IMR-90 (cell line): Measurements from ENCODE around the gene IL23R. TPM values are rescaled to one million over a fixed set of nuclear protein-coding genes. Genes with fewer than 3 reads are reported as not detected.
"Not testable (repeated sequence)": the region's sequence is repeated elsewhere in the genome, so short reads cannot be mapped to it uniquely, and the experiment has no call there.

ENCODE experiments used
- ATAC-seq: fragments of 200-7000 bp; cut with Tn5 transposase; 2 replicates; pipeline ENCODE4 v1.9.1; 2020; ENCODE audit warnings: low read depth, mild to moderate bottlenecking, moderate library complexity
- BruUV-seq: library from RNA; stranded (reverse); fragments of 400-500 nt; replicated peaks from 2 replicates; lab custom pipeline; 2021; lab: Mats Ljungman, UMichigan
- CTCF ChIA-PET: fragments of 300-600 bp; formaldehyde crosslinking; extraction: SDS; loops from one replicate; lab custom pipeline; 2021; ENCODE audit warnings: antibody characterized with exemption; lab: Yijun Ruan, JAX
- POLR2A ChIA-PET: fragments of 300-600 bp; sonication (Branson Sonifier 250); formaldehyde crosslinking; loops from one replicate; lab custom pipeline; 2022; ENCODE audit warnings: antibody characterized with exemption; ENCODE audit not compliant: unreplicated experiment; lab: Charles Lee
- DNase-seq: peaks from one replicate; pipeline ENCODE4 v3.0.0; 2013
- H2AFZ ChIP-seq: replicated peaks from 2 replicates; pipeline ENCODE3; 2013; ENCODE audit warnings: low read length, mild to moderate bottlenecking; ENCODE audit not compliant: poor library complexity
- H2AK5ac ChIP-seq: 2 replicates; pipeline ENCODE4 v1.6.1; 2013; ENCODE audit warnings: low read depth, low read length, inconsistent platforms
- H2AK9ac ChIP-seq: replicated peaks from 2 replicates; pipeline ENCODE3; 2013; ENCODE audit warnings: mild to moderate bottlenecking, low read depth, low read length, moderate library complexity; ENCODE audit not compliant: poor library complexity
- H2BK120ac ChIP-seq: 2 replicates; pipeline ENCODE4 v1.6.1; 2013; ENCODE audit warnings: low read depth, low read length, inconsistent platforms
- H2BK15ac ChIP-seq: 3 replicates; pipeline ENCODE4 v1.6.1; 2013; ENCODE audit warnings: low read depth, low read length, inconsistent platforms
- H2BK20ac ChIP-seq: 2 replicates; pipeline ENCODE4 v1.6.1; 2013; ENCODE audit warnings: low read depth, mild to moderate bottlenecking, inconsistent platforms, low read length, moderate library complexity
- H2BK5ac ChIP-seq: 2 replicates; pipeline ENCODE4 v1.6.1; 2013; ENCODE audit warnings: mild to moderate bottlenecking, low read depth, low read length, inconsistent platforms; ENCODE audit not compliant: poor library complexity, severe bottlenecking
- H3K14ac ChIP-seq: replicated peaks from 2 replicates; pipeline ENCODE4 v1.6.1; 2013; ENCODE audit warnings: low read depth, low read length, inconsistent platforms
- H3K18ac ChIP-seq: 2 replicates; pipeline ENCODE4 v1.6.1; 2013; ENCODE audit warnings: low read depth, low read length, control low read depth
- H3K23ac ChIP-seq: 2 replicates; pipeline ENCODE4 v1.6.1; 2013; ENCODE audit warnings: low read depth, low read length, inconsistent platforms
- H3K27ac ChIP-seq: 2 replicates; pipeline ENCODE4 v1.5.1; 2013; ENCODE audit warnings: mild to moderate bottlenecking, control low read depth, low read length; ENCODE audit not compliant: insufficient read depth
- H3K27me3 ChIP-seq: 2 replicates; pipeline ENCODE4 v1.6.1; 2013; ENCODE audit warnings: low read length; ENCODE audit not compliant: control insufficient read depth, insufficient read depth
- H3K36me3 ChIP-seq: 2 replicates; pipeline ENCODE4 v1.6.1; 2013; ENCODE audit warnings: low read length, mixed read lengths; ENCODE audit not compliant: control insufficient read depth, insufficient read depth
- H3K4ac ChIP-seq: 2 replicates; pipeline ENCODE4 v1.6.1; 2013; ENCODE audit warnings: low read depth, low read length, inconsistent platforms
- H3K4me1 ChIP-seq: 2 replicates; pipeline ENCODE4 v1.6.1; 2013; ENCODE audit warnings: low read length, mixed read lengths; ENCODE audit not compliant: control insufficient read depth, insufficient read depth
- H3K4me2 ChIP-seq: 2 replicates; pipeline ENCODE4 v1.6.1; 2013; ENCODE audit warnings: low read depth, mild to moderate bottlenecking, control low read depth, low read length, moderate library complexity
- H3K4me3 ChIP-seq: 2 replicates; pipeline ENCODE4 v1.5.1; 2013; ENCODE audit warnings: low read depth, mild to moderate bottlenecking, control low read depth, low read length, moderate library complexity; ENCODE audit not compliant: insufficient read depth
- H3K56ac ChIP-seq: 2 replicates; pipeline ENCODE4 v1.6.1; 2013; ENCODE audit warnings: low read length, inconsistent platforms; ENCODE audit not compliant: insufficient read depth; ENCODE audit errors: extremely low read depth
- H3K79me1 ChIP-seq, 2 experiments: 2 replicates each; pipeline ENCODE4 v1.6.1; 2013; ENCODE audit warnings: low read length in 2 of 2, inconsistent platforms in 1 of 2, low read depth in 1 of 2
- H3K9ac ChIP-seq: 2 replicates; pipeline ENCODE4 v1.6.1; 2013; ENCODE audit warnings: low read depth, low read length, control low read depth
- H3K9me1 ChIP-seq: 2 replicates; pipeline ENCODE4 v1.6.1; 2013; ENCODE audit warnings: low read length, inconsistent platforms; ENCODE audit not compliant: insufficient read depth
- H3K9me3 ChIP-seq: 2 replicates; pipeline ENCODE4 v1.6.1; 2013; ENCODE audit warnings: low read length; ENCODE audit not compliant: control insufficient read depth, insufficient read depth
- H4K20me1 ChIP-seq: 2 replicates; pipeline ENCODE4 v1.6.1; 2013; ENCODE audit warnings: low read length, inconsistent platforms; ENCODE audit not compliant: insufficient read depth
- H4K5ac ChIP-seq: 2 replicates; pipeline ENCODE4 v1.6.1; 2013; ENCODE audit warnings: mild to moderate bottlenecking, low read depth, low read length, control low read depth
- H4K8ac ChIP-seq, 2 experiments: 2 replicates each; pipeline ENCODE4 v1.6.1; 2013; ENCODE audit warnings: low read depth in 2 of 2, low read length in 2 of 2, control low read depth in 1 of 2, inconsistent platforms in 1 of 2
- H4K91ac ChIP-seq: 2 replicates; pipeline ENCODE4 v1.6.1; 2013; ENCODE audit warnings: low read depth, low read length, inconsistent platforms; ENCODE audit not compliant: insufficient read depth
- FOS ChIP-seq: fragments of 150-350 bp; IDR thresholded peaks from 2 replicates; pipeline ENCODE4 v1.6.1; 2016; ENCODE audit warnings: low read depth, low read length
- MAZ ChIP-seq: IDR thresholded peaks from 2 replicates; pipeline ENCODE4 v1.6.1; 2012; ENCODE audit warnings: low read depth, mild to moderate bottlenecking, low read length, improper control_type of control experiment, moderate library complexity, borderline replicate concordance
- MXI1 ChIP-seq: IDR thresholded peaks from 2 replicates; pipeline ENCODE4 v1.6.1; 2012; ENCODE audit warnings: low read depth, mild to moderate bottlenecking, low read length, moderate library complexity, borderline replicate concordance
- NFE2L2 ChIP-seq: fragments of 150-350 bp; IDR thresholded peaks from 2 replicates; pipeline ENCODE4 v1.6.1; 2016; ENCODE audit warnings: low read depth, mild to moderate bottlenecking, low read length
- RAD21 ChIP-seq: IDR thresholded peaks from 2 replicates; pipeline ENCODE4 v1.6.1; 2012; ENCODE audit warnings: low read length, improper control_type of control experiment
- RFX5 ChIP-seq: IDR thresholded peaks from 2 replicates; pipeline ENCODE4 v1.8.0; 2012; ENCODE audit warnings: low read depth, mild to moderate bottlenecking, low read length, moderate library complexity
- WGBS, 2 experiments: methylation state at CpG; one replicate each; pipeline versions ENCODE4 v1.1.5 to v1.1.7; 2013; ENCODE audit warnings: missing lambda C conversion rate in 2 of 2; ENCODE audit not compliant: insufficient read length in 1 of 2; ENCODE audit errors: extremely low coverage in 2 of 2; 5-methylcytosine and 5-hydroxymethylcytosine counted together
- dilution Hi-C: fragments of 300-500 bp; cut with HindIII; formaldehyde crosslinking; loops from one replicate; pipeline ENCODE4 v1.14.3; 2018; ENCODE audit warnings: low sequenced_read_pairs; ENCODE audit not compliant: unreplicated experiment
- in situ Hi-C: fragments of 300-500 bp; cut with MboI; formaldehyde crosslinking; loops from 3 replicates; pipeline ENCODE4 v1.14.3; 2019; ENCODE audit warnings: low sequenced_read_pairs, inconsistent platforms, mixed read lengths
- intact Hi-C: fragments of 100-400 bp; cut with micrococcal nuclease; formaldehyde crosslinking; loops from 2 replicates; pipeline ENCODE4 v1.10.0; 2022
- polyA plus RNA-seq, 3 experiments: library from polyadenylated mRNA; depleted of rRNA; stranded (reverse); fragments of >200 nt; gene quantifications; 2 replicates each; pipeline ENCODE4 v1.2.3, GENCODE V29; 2012; ENCODE audit warnings: low replicate concordance in 1 of 3
- total RNA-seq: library from RNA; depleted of rRNA; stranded (reverse); fragments of >200 nt; gene quantifications from 2 replicates; pipeline ENCODE4 v1.2.3, GENCODE V29; 2012

IL23R gene
- total and polyA plus RNA-seq, 2 of the 4 experiments (the other 2 are of a cell fraction), result not detected

DNA sequence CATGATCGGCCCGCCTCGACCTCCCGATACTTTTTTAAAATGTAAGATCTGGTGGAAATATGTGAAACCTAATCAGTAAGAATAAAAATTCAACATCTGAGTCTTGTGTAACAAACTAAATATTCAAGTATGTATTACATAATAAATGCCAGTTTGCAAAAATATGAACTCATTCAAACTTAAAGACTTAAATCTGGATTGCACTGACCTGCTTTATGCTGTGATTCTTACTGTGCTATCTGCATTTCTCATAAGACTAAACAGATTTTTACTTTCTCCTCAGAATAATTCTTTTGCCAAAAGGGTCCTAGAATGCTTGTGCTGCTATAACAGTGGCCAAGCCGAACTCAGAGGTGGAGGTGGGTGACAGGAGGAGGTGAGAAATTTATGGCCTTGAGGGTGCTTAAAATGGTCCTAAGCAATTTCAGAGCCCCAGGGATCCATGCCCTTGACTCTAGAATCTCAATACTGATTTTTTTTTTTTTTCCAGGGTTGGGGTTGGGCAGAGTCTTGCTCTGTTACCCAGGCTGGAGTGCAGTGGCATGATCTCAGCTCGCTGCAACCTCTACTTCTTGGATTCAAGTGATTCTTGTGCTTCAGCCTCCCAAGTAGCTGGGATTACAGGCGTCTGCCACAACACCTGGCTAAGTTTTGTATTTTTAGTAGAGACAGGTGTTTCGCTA lies 38.2 kb downstream of the IL23R start:
- H3K27me3 ChIP-seq, result peaks cover 5% of the 10 kb centered on the region; the same call in 1 of the 2 replicates
- CTCF ChIA-PET, result interaction anchor here (1.0 kb wide), 1 partner anchor 9 kb away, joined by 3 read pairs; no protein-coding TSS in a partner anchor

DNA sequence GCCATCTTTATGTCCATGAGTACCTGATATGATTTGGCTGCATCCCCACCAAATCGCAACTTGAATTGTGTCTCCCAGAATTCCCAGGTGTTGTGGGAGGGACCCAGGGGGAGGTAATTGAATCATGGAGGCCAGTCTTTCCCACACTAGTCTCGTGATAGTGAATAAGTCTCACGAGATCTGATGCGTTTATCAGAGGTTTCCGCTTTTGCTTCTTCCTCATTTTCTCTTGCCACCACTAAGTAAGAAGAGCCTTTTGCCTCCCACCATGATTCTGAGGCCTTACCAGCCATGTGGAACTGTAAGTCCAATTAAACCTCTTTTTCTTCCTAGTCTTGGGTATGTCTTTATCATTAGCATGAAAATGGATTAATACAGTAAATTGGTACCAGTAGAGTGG lies 41.1 kb downstream of the IL23R start:
- intact Hi-C loops, H4K8ac ChIP-seq, POLR2A ChIA-PET, H3K56ac ChIP-seq, H2BK120ac ChIP-seq, H3K4ac ChIP-seq, H3K79me1 ChIP-seq, H3K27ac ChIP-seq, H3K4me2 ChIP-seq, H3K36me3 ChIP-seq, H3K9me1 ChIP-seq, H4K20me1 ChIP-seq, H3K14ac ChIP-seq, H3K4me3 ChIP-seq, H4K5ac ChIP-seq, H2AK9ac ChIP-seq, H3K9me3 ChIP-seq, H2BK20ac ChIP-seq, CTCF ChIA-PET, H2AFZ ChIP-seq, H3K18ac ChIP-seq, H3K9ac ChIP-seq, BruUV-seq, H3K27me3 ChIP-seq, H2BK5ac ChIP-seq, H4K91ac ChIP-seq, dilution Hi-C loops, H3K4me1 ChIP-seq, H2AK5ac ChIP-seq, DNase-seq, H3K23ac ChIP-seq, ATAC-seq, in situ Hi-C loops, H2BK15ac ChIP-seq: not testable (repeated sequence)
- WGBS, 2 experiments, result 80% methylated on average over 1 of the region's 5 CpGs; no CpG with 5 or more reads in 1 of the 2 experiments

More for the DNA sequence above, 38.2 kb downstream of the IL23R start:
- Histone ChIP-seq H3K4me2 (no peak overlapping the region), H3K9me1 (no peaks in the 10 kb centered on the region), H3K4ac (no peak overlapping the region), H2BK5ac (no peak overlapping the region), H4K8ac (no peak overlapping the region), H3K14ac (no peak overlapping the region), H3K56ac (no peak overlapping the region), H3K9me3 (no peaks in the 10 kb centered on the region), H3K27ac (no peak overlapping the region), H2BK120ac (no peak overlapping the region), H2AFZ (no peak overlapping the region), H3K9ac (no peak overlapping the region), H3K4me1 (no peaks in the 10 kb centered on the region), H2BK20ac (no peak overlapping the region), H2AK9ac (no peak overlapping the region), H4K20me1 (no peaks in the 10 kb centered on the region), H2BK15ac (no peak overlapping the region), H4K5ac (no peak overlapping the region), H3K36me3 (no peaks in the 10 kb centered on the region), H2AK5ac (no peak overlapping the region), H3K18ac (no peak overlapping the region), H3K79me1 (no peaks in the 10 kb centered on the region), H4K91ac (no peak overlapping the region), H3K4me3 (no peak overlapping the region), H3K23ac (no peak overlapping the region; the same call in 1 of the 2 replicates)
- ATAC-seq (no peak), DNase-seq (no peak)
- in situ Hi-C loops (no loop called here), dilution Hi-C loops (no loop called here), intact Hi-C loops (no loop called here)
- no CpG with 5 or more reads among the region's 8 CpGs for WGBS, 2 experiments
- no TSS peak for BruUV-seq
- TF ChIP-seq FOS (no peak), RAD21 (no peak), NFE2L2 (no peak), MAZ (no peak), RFX5 (no peak), MXI1 (no peak)
- POLR2A ChIA-PET, result no interaction called here
